Mesenchymal stem cell (in vitro differentiated cells and primary cell): Measurements from ENCODE around the gene CIB1.

Source experiments
- DNase-seq: peaks from one replicate; pipeline ENCODE4 v3.0.0-alpha.2; 2013
- H2AFZ ChIP-seq: one replicate; pipeline ENCODE4 v1.6.1; 2013; ENCODE audit warnings: low read depth, mild to moderate bottlenecking, control low read depth, inconsistent platforms, low read length, moderate library complexity
- H2AK5ac ChIP-seq: 2 replicates; pipeline ENCODE4 v1.6.1; 2013; ENCODE audit warnings: low read length, moderate library complexity, mild to moderate bottlenecking, inconsistent platforms; ENCODE audit not compliant: severe bottlenecking
- H2BK120ac ChIP-seq: one replicate; pipeline ENCODE4 v1.6.1; 2013; ENCODE audit warnings: low read depth, mild to moderate bottlenecking, inconsistent platforms, low read length, moderate library complexity
- H2BK12ac ChIP-seq, 2 experiments: one replicate each; pipeline ENCODE4 v1.6.1; 2013; ENCODE audit warnings: inconsistent platforms in 2 of 2, low read length in 2 of 2, mild to moderate bottlenecking in 2 of 2, moderate library complexity in 2 of 2, control low read depth in 1 of 2
- H2BK15ac ChIP-seq: one replicate; pipeline ENCODE4 v1.6.1; 2013; ENCODE audit warnings: mild to moderate bottlenecking, low read depth, inconsistent platforms; ENCODE audit not compliant: poor library complexity, severe bottlenecking
- H2BK5ac ChIP-seq: 2 replicates; pipeline ENCODE4 v1.6.1; 2013; ENCODE audit warnings: low read depth, mild to moderate bottlenecking, low read length, control low read depth, inconsistent platforms; ENCODE audit not compliant: poor library complexity, severe bottlenecking
- H3K14ac ChIP-seq, 2 experiments: one replicate each; pipeline ENCODE4 v1.6.1; 2013; ENCODE audit warnings: inconsistent platforms in 2 of 2, low read length in 2 of 2, control low read depth in 1 of 2, mild to moderate bottlenecking in 1 of 2, moderate library complexity in 1 of 2
- H3K18ac ChIP-seq, 2 experiments: one replicate each; pipeline ENCODE4 v1.6.1; 2013; ENCODE audit warnings: inconsistent platforms in 2 of 2, low read length in 2 of 2, control low read depth in 1 of 2, low read depth in 1 of 2, mild to moderate bottlenecking in 1 of 2
- H3K23ac ChIP-seq, 2 experiments: one replicate each; pipeline ENCODE4 v1.6.1; 2013; ENCODE audit warnings: inconsistent platforms in 2 of 2, low read length in 2 of 2, mild to moderate bottlenecking in 2 of 2, moderate library complexity in 2 of 2, control low read depth in 1 of 2
- H3K27ac ChIP-seq: 2 replicates; pipeline ENCODE4 v1.5.1; 2013; ENCODE audit warnings: mild to moderate bottlenecking, moderate library complexity, low read length, control low read depth, inconsistent platforms; ENCODE audit not compliant: poor library complexity, severe bottlenecking
- H3K27me3 ChIP-seq, 2 experiments: 2 replicates each; pipeline versions ENCODE4 v1.6.1 to v1.7.0; 2013; ENCODE audit warnings: low read length in 2 of 2, mild to moderate bottlenecking in 2 of 2, moderate library complexity in 2 of 2, control low read depth in 1 of 2, inconsistent platforms in 1 of 2; ENCODE audit not compliant: control insufficient read depth in 1 of 2, insufficient read depth in 1 of 2
- H3K36me3 ChIP-seq, 2 experiments: 2 replicates each; pipeline versions ENCODE4 v1.6.1 to v1.7.0; 2013; ENCODE audit warnings: low read length in 2 of 2, control low read depth in 1 of 2, inconsistent platforms in 1 of 2, low read depth in 1 of 2, mild to moderate bottlenecking in 1 of 2; ENCODE audit not compliant: insufficient read depth in 2 of 2, control insufficient read depth in 1 of 2
- H3K4ac ChIP-seq, 2 experiments: one replicate each; pipeline ENCODE4 v1.6.1; 2013; ENCODE audit warnings: inconsistent platforms in 2 of 2, low read length in 2 of 2, mild to moderate bottlenecking in 2 of 2, moderate library complexity in 2 of 2, control low read depth in 1 of 2, low read depth in 1 of 2
- H3K4me1 ChIP-seq: 2 replicates; pipeline ENCODE4 v1.6.1; 2013; ENCODE audit warnings: low read depth, low read length, control low read depth; ENCODE audit not compliant: control insufficient read depth, insufficient read depth
- H3K4me2 ChIP-seq: 2 replicates; pipeline ENCODE4 v1.6.1; 2013; ENCODE audit warnings: low read length, mild to moderate bottlenecking, inconsistent platforms; ENCODE audit not compliant: poor library complexity, severe bottlenecking
- H3K4me3 ChIP-seq, 2 experiments: 2 replicates each; pipeline versions ENCODE4 v1.5.1 to v1.7.0; 2013; ENCODE audit warnings: low read length in 2 of 2, mild to moderate bottlenecking in 2 of 2, control low read depth in 1 of 2, low read depth in 1 of 2; ENCODE audit not compliant: insufficient read depth in 1 of 2
- H3K79me1 ChIP-seq: replicated peaks from 2 replicates; pipeline ENCODE4 v1.6.1; 2013; ENCODE audit warnings: mild to moderate bottlenecking, control low read depth, low read length, inconsistent platforms; ENCODE audit not compliant: poor library complexity, severe bottlenecking
- H3K9ac ChIP-seq: 2 replicates; pipeline ENCODE4 v1.7.0; 2013; ENCODE audit warnings: mild to moderate bottlenecking, low read length, moderate library complexity
- H3K9me3 ChIP-seq: 2 replicates; pipeline ENCODE4 v1.7.0; 2013; ENCODE audit warnings: mild to moderate bottlenecking, low read length; ENCODE audit not compliant: control insufficient read depth
- H4K8ac ChIP-seq: one replicate; pipeline ENCODE4 v1.6.1; 2013; ENCODE audit warnings: inconsistent platforms, mild to moderate bottlenecking, low read length, moderate library complexity
- H4K91ac ChIP-seq: one replicate; pipeline ENCODE4 v1.6.1; 2013; ENCODE audit warnings: mild to moderate bottlenecking, low read length, inconsistent platforms
- WGBS: methylation state at CpG from one replicate; pipeline ENCODE4 v1.1.7; 2013; ENCODE audit warnings: mixed read lengths; 5-methylcytosine and 5-hydroxymethylcytosine counted together

Gene CIB1

GRCh38 chr15:90230071-90230494 lies 3.7 kb downstream of the CIB1 start:
- no peak for DNase-seq
- Histone ChIP-seq H3K27me3 (no peaks in the 10 kb centered on the region), H3K36me3 (peaks cover 53 to 69% of the 10 kb centered on the region in 2 experiments), H2BK120ac (no peak overlapping the region), H2BK15ac (no peak overlapping the region), H2BK12ac (no peak overlapping the region), H3K4me3 (no peak overlapping the region), H3K4ac (no peak overlapping the region), H2BK5ac (no peak overlapping the region), H3K79me1 (peaks cover 15% of the 10 kb centered on the region), H3K14ac (no peak overlapping the region), H3K4me2 (no peak overlapping the region), H4K8ac (no peak overlapping the region), H3K18ac (no peak overlapping the region), H3K23ac (no peak overlapping the region), H3K9me3 (no peaks in the 10 kb centered on the region), H2AK5ac (no peak overlapping the region), H3K9ac (no peak overlapping the region), H4K91ac (no peak overlapping the region), H2AFZ (no peak overlapping the region), H3K4me1 (peaks cover 13% of the 10 kb centered on the region), H3K27ac (no peak overlapping the region)
- 89% methylated on average over 12 of the region's 12 CpGs for WGBS

DNA sequence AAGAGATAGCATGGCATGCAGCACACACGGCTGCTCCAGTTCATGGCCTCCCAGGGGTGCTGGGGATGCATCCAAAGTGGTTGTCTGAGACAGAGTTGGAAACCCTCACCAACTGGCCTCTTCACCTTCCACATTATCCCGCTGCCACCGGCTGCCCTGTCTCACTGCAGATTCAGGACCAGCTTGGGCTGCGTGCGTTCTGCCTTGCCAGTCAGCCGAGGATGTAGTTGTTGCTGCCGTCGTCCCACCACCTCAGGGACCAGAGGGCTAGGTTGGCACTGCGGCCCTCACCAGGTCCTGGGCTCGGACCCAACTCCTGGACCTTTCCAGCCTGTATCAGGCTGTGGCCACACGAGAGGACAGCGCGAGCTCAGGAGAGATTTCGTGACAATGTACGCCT lies 4.8 kb downstream of the CIB1 start:
- H3K9me3 ChIP-seq: no peaks in the 10 kb centered on the region
- no peak overlapping the region for H3K18ac ChIP-seq
- peaks cover 64 to 80% of the 10 kb centered on the region in 2 experiments for H3K36me3 ChIP-seq
- peaks cover 12% of the 10 kb centered on the region for H3K4me1 ChIP-seq
- no peak overlapping the region for H3K9ac ChIP-seq
- H3K27me3 ChIP-seq: no peaks in the 10 kb centered on the region
- peaks cover 15% of the 10 kb centered on the region for H3K79me1 ChIP-seq
- H3K14ac ChIP-seq: no peak overlapping the region
- H2AK5ac ChIP-seq: no peak overlapping the region
- 94% methylated on average over 15 of the region's 15 CpGs for WGBS
- H2AFZ ChIP-seq: no peak overlapping the region
- H2BK5ac ChIP-seq: no peak overlapping the region
- no peak overlapping the region for H2BK120ac ChIP-seq
- H2BK15ac ChIP-seq: no peak overlapping the region
- H3K4ac ChIP-seq: no peak overlapping the region
- no peak overlapping the region for H2BK12ac ChIP-seq
- no peak overlapping the region for H4K8ac ChIP-seq
- H3K4me2 ChIP-seq: no peak overlapping the region
- no peak overlapping the region for H3K4me3 ChIP-seq
- no peak overlapping the region for H3K27ac ChIP-seq
- H3K23ac ChIP-seq: no peak overlapping the region
- no peak for DNase-seq
- H4K91ac ChIP-seq: no peak overlapping the region

DNA sequence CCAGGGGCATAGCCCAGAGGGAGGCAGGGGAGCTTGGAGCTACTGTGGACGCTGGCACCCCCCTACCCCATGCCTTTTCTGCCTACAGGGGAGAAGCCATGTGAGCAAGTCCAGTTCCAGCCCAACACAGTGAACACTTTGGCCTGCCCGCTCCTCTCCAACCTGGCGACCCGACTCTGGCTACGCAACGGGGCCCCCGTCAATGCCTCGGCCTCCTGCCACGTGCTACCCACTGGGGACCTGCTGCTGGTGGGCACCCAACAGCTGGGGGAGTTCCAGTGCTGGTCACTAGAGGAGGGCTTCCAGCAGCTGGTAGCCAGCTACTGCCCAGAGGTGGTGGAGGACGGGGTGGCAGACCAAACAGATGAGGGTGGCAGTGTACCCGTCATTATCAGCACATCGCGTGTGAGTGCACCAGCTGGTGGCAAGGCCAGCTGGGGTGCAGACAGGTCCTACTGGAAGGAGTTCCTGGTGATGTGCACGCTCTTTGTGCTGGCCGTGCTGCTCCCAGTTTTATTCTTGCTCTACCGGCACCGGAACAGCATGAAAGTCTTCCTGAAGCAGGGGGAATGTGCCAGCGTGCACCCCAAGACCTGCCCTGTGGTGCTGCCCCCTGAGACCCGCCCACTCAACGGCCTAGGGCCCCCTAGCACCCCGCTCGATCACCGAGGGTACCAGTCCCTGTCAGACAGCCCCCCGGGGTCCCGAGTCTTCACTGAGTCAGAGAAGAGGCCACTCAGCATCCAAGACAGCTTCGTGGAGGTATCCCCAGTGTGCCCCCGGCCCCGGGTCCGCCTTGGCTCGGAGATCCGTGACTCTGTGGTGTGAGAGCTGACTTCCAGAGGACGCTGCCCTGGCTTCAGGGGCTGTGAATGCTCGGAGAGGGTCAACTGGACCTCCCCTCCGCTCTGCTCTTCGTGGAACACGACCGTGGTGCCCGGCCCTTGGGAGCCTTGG lies 5.6 kb downstream of the CIB1 start:
- no peak for DNase-seq
- peaks cover 71 to 89% of the 10 kb centered on the region in 2 experiments for H3K36me3 ChIP-seq
- 92% methylated on average over 38 of the region's 38 CpGs for WGBS

GRCh38 chr15:90227336-90227735 lies 6.4 kb downstream of the CIB1 start:
- Histone ChIP-seq H2BK12ac (no peak overlapping the region), H2BK120ac (no peak overlapping the region), H4K91ac (no peak overlapping the region), H2AFZ (no peak overlapping the region), H3K4me3 (no peak overlapping the region), H3K14ac (no peak overlapping the region), H2AK5ac (no peak overlapping the region), H3K9ac (no peak overlapping the region), H3K36me3 (peaks cover 71 to 92% of the 10 kb centered on the region in 2 experiments), H3K4ac (no peak overlapping the region), H3K4me1 (peaks cover 15% of the 10 kb centered on the region), H3K4me2 (no peak overlapping the region), H2BK5ac (no peak overlapping the region), H4K8ac (no peak overlapping the region), H2BK15ac (no peak overlapping the region), H3K79me1 (peaks cover 20% of the 10 kb centered on the region), H3K27ac (no peak overlapping the region), H3K27me3 (no peaks in the 10 kb centered on the region), H3K9me3 (no peaks in the 10 kb centered on the region), H3K23ac (no peak overlapping the region), H3K18ac (no peak overlapping the region)
- no peak for DNase-seq
- 95% methylated on average over 7 of the region's 7 CpGs for WGBS

More for the DNA sequence above, 5.6 kb downstream of the CIB1 start:
- Histone ChIP-seq H4K8ac (no peak overlapping the region), H2BK15ac (no peak overlapping the region), H3K9ac (no peak overlapping the region), H3K9me3 (no peaks in the 10 kb centered on the region), H3K27me3 (no peaks in the 10 kb centered on the region), H2BK12ac (no peak overlapping the region), H3K4me2 (no peak overlapping the region), H3K4me1 (peaks cover 15% of the 10 kb centered on the region), H2BK5ac (no peak overlapping the region), H2AFZ (no peak overlapping the region), H3K14ac (no peak overlapping the region), H3K79me1 (peaks cover 20% of the 10 kb centered on the region), H3K23ac (no peak overlapping the region), H2AK5ac (no peak overlapping the region), H3K27ac (no peak overlapping the region), H3K4ac (no peak overlapping the region), H3K18ac (no peak overlapping the region), H3K4me3 (no peak overlapping the region), H4K91ac (no peak overlapping the region), H2BK120ac (no peak overlapping the region)
